HG02763 (cell line): ENCODE data around the gene WFIKKN1.

Source experiments
- ATAC-seq: cut with Tn5 transposase; IDR thresholded peaks from one replicate; pipeline ENCODE4 v1.9.1; 2021; ENCODE audit warnings: mild to moderate bottlenecking, moderate library complexity; ENCODE audit not compliant: unreplicated experiment

WFIKKN1 gene

GRCh38 chr16:682493-683395 is 52.0 kb downstream of the WFIKKN1 start:
- no peak for ATAC-seq

GRCh38 chr16:683396-684070 is 52.7 kb downstream of the WFIKKN1 start:
- ATAC-seq = no peak
